NCI-H187 (cell line): ENCODE data around the gene TMEM231.
"Not testable (repeated sequence)": the region's sequence is repeated elsewhere in the genome, so short reads cannot be mapped to it uniquely, and the experiment has no call there.

Experiments
- DNase-seq, 2 experiments: peaks; one replicate each; lab custom pipeline; 2025; lab: John Stamatoyannopoulos, UW

TMEM231 gene

GRCh38 chr16:75555707-75556430 is at the start of gene TMEM231:
Gene TMEM231 (minus strand): TSS chr16:75556252. CDS start chr16:75556209, 43 bp downstream.
- DNase-seq, result peak; percentile 53 to 71

GRCh38 chr16:75603241-75603640 is 47.2 kb upstream of the TMEM231 start:
- no peak for DNase-seq

- no peak for DNase-seq
Observed at GRCh38 chr16:75599452-75600277, 43.6 kb upstream of the TMEM231 start.

- no peak for DNase-seq
Observed at GRCh38 chr16:75593825-75594820, 38.1 kb upstream of the TMEM231 start.

GRCh38 chr16:75593308-75593707 is 37.3 kb upstream of the TMEM231 start:
- no peak for DNase-seq

- not testable (repeated sequence) for DNase-seq
Observed at GRCh38 chr16:75591927-75592326, 35.9 kb upstream of the TMEM231 start.

GRCh38 chr16:75590920-75591843 is 35.1 kb upstream of the TMEM231 start:
- DNase-seq, result no peak

GRCh38 chr16:75589306-75589705 is 33.3 kb upstream of the TMEM231 start:
- DNase-seq, result no peak

- no peak for DNase-seq
Observed at GRCh38 chr16:75588716-75589115, 32.7 kb upstream of the TMEM231 start.

- DNase-seq, result no peak
Observed at GRCh38 chr16:75584108-75584507, 28.1 kb upstream of the TMEM231 start.

- no peak for DNase-seq
Observed at GRCh38 chr16:75579281-75579834, 23.3 kb upstream of the TMEM231 start.

GRCh38 chr16:75578725-75579124 is 22.7 kb upstream of the TMEM231 start:
- DNase-seq, result no peak

- no peak for DNase-seq
Observed at GRCh38 chr16:75578212-75578611, 22.2 kb upstream of the TMEM231 start.

- DNase-seq, result no peak
Observed at GRCh38 chr16:75576384-75576811, 20.3 kb upstream of the TMEM231 start.

GRCh38 chr16:75575958-75576357 is 19.9 kb upstream of the TMEM231 start:
- DNase-seq, result no peak

GRCh38 chr16:75573955-75574354 is 17.9 kb upstream of the TMEM231 start:
- no peak for DNase-seq

- no peak for DNase-seq
Observed at GRCh38 chr16:75572864-75573542, 17.0 kb upstream of the TMEM231 start.

GRCh38 chr16:75570396-75571065 is 14.5 kb upstream of the TMEM231 start:
- no peak for DNase-seq

GRCh38 chr16:75567911-75568310 is 11.9 kb upstream of the TMEM231 start:
- no peak for DNase-seq
